ENCODE data around the gene CABLES2.

DNA sequence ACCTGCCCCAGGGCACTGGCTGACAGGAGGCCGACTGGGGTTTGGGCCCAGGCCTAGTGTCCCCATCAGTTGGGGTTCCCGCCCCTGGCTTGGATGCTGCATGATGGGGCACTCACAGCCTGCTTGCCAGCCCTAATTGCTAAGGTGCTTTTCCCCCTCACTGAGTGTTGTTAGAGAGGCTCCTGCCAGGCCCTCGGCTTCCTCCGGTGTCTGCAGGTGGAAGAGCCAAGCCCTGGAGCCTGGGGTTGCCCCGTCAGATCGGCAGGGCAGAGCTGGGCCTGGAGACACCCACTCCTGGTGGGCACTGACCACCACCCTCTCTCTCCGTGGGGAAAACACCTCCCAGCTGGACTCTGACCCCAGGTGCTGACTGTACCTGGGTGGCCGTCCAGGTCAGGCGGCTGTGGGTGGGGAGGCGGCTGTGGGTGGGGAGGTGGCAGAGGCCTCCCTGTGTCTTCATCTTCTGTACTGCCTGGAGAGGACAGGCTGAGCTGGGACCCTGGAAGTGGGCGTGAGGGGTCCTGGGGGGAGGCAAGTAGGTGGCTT, 6.0 kb upstream of the CABLES2 start:
- TF ChIP-seq RARB (CRISPR knock-in tag; IDR thresholded peaks at IDR 0.05) (no peak), ISL1 (CRISPR knock-in tag; IDR thresholded peaks at IDR 0.05) (no peak), TOX (CRISPR knock-in tag; IDR thresholded peaks at IDR 0.05; ENCODE audit: borderline replicate concordance) (no peak), ZFP3 (CRISPR knock-in tag; IDR thresholded peaks at IDR 0.05) (no peak), OSR1 (CRISPR knock-in tag; IDR thresholded peaks at IDR 0.05) (no peak), ZNF8 (CRISPR knock-in tag; IDR thresholded peaks at IDR 0.05) (no peak), CSDC2 (CRISPR knock-in tag; IDR thresholded peaks at IDR 0.05) (no peak), ZFP30 (CRISPR knock-in tag; IDR thresholded peaks at IDR 0.05) (no peak)
- TF ChIP-seq, protein P1, sequence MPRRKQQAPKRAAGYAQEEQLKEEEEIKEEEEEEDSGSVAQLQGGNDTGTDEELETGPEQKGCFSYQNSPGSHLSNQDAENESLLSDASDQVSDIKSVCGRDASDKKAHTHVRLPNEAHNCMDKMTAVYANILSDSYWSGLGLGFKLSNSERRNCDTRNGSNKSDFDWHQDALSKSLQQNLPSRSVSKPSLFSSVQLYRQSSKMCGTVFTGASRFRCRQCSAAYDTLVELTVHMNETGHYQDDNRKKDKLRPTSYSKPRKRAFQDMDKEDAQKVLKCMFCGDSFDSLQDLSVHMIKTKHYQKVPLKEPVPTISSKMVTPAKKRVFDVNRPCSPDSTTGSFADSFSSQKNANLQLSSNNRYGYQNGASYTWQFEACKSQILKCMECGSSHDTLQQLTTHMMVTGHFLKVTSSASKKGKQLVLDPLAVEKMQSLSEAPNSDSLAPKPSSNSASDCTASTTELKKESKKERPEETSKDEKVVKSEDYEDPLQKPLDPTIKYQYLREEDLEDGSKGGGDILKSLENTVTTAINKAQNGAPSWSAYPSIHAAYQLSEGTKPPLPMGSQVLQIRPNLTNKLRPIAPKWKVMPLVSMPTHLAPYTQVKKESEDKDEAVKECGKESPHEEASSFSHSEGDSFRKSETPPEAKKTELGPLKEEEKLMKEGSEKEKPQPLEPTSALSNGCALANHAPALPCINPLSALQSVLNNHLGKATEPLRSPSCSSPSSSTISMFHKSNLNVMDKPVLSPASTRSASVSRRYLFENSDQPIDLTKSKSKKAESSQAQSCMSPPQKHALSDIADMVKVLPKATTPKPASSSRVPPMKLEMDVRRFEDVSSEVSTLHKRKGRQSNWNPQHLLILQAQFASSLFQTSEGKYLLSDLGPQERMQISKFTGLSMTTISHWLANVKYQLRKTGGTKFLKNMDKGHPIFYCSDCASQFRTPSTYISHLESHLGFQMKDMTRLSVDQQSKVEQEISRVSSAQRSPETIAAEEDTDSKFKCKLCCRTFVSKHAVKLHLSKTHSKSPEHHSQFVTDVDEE (CRISPR knock-in tag; IDR thresholded peaks at IDR 0.05) = no peak
- TF ChIP-seq, protein P2, sequence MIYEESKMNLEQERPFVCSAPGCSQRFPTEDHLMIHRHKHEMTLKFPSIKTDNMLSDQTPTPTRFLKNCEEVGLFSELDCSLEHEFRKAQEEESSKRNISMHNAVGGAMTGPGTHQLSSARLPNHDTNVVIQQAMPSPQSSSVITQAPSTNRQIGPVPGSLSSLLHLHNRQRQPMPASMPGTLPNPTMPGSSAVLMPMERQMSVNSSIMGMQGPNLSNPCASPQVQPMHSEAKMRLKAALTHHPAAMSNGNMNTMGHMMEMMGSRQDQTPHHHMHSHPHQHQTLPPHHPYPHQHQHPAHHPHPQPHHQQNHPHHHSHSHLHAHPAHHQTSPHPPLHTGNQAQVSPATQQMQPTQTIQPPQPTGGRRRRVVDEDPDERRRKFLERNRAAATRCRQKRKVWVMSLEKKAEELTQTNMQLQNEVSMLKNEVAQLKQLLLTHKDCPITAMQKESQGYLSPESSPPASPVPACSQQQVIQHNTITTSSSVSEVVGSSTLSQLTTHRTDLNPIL (CRISPR knock-in tag; IDR thresholded peaks at IDR 0.05; ENCODE audit: low read depth) = no peak
- TF ChIP-seq, protein P3, sequence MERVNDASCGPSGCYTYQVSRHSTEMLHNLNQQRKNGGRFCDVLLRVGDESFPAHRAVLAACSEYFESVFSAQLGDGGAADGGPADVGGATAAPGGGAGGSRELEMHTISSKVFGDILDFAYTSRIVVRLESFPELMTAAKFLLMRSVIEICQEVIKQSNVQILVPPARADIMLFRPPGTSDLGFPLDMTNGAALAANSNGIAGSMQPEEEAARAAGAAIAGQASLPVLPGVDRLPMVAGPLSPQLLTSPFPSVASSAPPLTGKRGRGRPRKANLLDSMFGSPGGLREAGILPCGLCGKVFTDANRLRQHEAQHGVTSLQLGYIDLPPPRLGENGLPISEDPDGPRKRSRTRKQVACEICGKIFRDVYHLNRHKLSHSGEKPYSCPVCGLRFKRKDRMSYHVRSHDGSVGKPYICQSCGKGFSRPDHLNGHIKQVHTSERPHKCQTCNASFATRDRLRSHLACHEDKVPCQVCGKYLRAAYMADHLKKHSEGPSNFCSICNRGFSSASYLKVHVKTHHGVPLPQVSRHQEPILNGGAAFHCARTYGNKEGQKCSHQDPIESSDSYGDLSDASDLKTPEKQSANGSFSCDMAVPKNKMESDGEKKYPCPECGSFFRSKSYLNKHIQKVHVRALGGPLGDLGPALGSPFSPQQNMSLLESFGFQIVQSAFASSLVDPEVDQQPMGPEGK (CRISPR knock-in tag; IDR thresholded peaks at IDR 0.05; ENCODE audit: borderline replicate concordance) = no peak
- TF ChIP-seq, protein P4, sequence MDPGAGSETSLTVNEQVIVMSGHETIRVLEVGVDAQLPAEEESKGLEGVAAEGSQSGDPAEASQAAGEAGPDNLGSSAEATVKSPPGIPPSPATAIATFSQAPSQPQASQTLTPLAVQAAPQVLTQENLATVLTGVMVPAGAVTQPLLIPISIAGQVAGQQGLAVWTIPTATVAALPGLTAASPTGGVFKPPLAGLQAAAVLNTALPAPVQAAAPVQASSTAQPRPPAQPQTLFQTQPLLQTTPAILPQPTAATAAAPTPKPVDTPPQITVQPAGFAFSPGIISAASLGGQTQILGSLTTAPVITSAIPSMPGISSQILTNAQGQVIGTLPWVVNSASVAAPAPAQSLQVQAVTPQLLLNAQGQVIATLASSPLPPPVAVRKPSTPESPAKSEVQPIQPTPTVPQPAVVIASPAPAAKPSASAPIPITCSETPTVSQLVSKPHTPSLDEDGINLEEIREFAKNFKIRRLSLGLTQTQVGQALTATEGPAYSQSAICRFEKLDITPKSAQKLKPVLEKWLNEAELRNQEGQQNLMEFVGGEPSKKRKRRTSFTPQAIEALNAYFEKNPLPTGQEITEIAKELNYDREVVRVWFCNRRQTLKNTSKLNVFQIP (CRISPR knock-in tag; IDR thresholded peaks at IDR 0.05; ENCODE audit: borderline replicate concordance, low read depth) = no peak
- TF ChIP-seq, protein P5, sequence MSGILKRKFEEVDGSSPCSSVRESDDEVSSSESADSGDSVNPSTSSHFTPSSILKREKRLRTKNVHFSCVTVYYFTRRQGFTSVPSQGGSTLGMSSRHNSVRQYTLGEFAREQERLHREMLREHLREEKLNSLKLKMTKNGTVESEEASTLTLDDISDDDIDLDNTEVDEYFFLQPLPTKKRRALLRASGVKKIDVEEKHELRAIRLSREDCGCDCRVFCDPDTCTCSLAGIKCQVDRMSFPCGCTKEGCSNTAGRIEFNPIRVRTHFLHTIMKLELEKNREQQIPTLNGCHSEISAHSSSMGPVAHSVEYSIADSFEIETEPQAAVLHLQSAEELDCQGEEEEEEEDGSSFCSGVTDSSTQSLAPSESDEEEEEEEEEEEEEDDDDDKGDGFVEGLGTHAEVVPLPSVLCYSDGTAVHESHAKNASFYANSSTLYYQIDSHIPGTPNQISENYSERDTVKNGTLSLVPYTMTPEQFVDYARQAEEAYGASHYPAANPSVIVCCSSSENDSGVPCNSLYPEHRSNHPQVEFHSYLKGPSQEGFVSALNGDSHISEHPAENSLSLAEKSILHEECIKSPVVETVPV (CRISPR knock-in tag; IDR thresholded peaks at IDR 0.05) = no peak

Data from SK-N-SH treated with all-trans-retinoic acid at 6 μM for 48 hours (cell line).